Naive thymus-derived CD8-positive, alpha-beta T cell (primary cell): Measurements from ENCODE around the gene IFITM1. TPM values are rescaled to one million over a fixed set of nuclear protein-coding genes. Genes with fewer than 3 reads are reported as not detected.

Experiments used
- ATAC-seq, 2 donors: fragments of 150-1000 bp; cut with Tn5 transposase in 1 of 2; sonication (Bioruptor Pico), chemical (Tn5 transposase) in 1 of 2; 1 replicate in 1 of 2; 2 replicates in 1 of 2; pipeline ENCODE4 v1.10.0; 2021; ENCODE audit warnings: mild to moderate bottlenecking in 2 of 2, moderate library complexity in 2 of 2
- POLR2A ChIA-PET: fragments of 350-600 bp; sonication (Branson Sonifier 250); formaldehyde crosslinking; loops from one replicate; lab custom pipeline; 2021; ENCODE audit warnings: antibody characterized with exemption; lab: Charles Lee
- DNase-seq, 10 donors: peaks; one replicate each; pipeline versions ENCODE4 v3.0.0 to v3.0.0-alpha.2; 2020 to 2022
- H3K27ac Mint-ChIP-seq, 10 donors: one replicate each; pipeline ENCODE4 v1.8.0; 2020 to 2022; ENCODE audit warnings: mild to moderate bottlenecking in 10 of 10, mixed read lengths in 10 of 10, moderate library complexity in 4 of 10, inconsistent platforms in 1 of 10
- H3K27me3 Mint-ChIP-seq, 5 donors: one replicate each; pipeline ENCODE4 v1.8.0; 2021 to 2022; ENCODE audit warnings: mixed read lengths in 5 of 5
- H3K36me3 Mint-ChIP-seq, 3 donors: one replicate each; pipeline ENCODE4 v1.8.0; 2020 to 2022; ENCODE audit warnings: mixed read lengths in 3 of 3, mild to moderate bottlenecking in 2 of 3, inconsistent platforms in 1 of 3
- H3K4me1 Mint-ChIP-seq, 4 donors: one replicate each; pipeline ENCODE4 v1.8.0; 2021 to 2022; ENCODE audit warnings: mixed read lengths in 4 of 4
- H3K4me3 Mint-ChIP-seq, 10 donors: one replicate each; pipeline ENCODE4 v1.8.0; 2020 to 2022; ENCODE audit warnings: mild to moderate bottlenecking in 10 of 10, mixed read lengths in 10 of 10, moderate library complexity in 6 of 10, inconsistent platforms in 1 of 10
- H3K9me3 Mint-ChIP-seq, 9 donors: one replicate each; pipeline ENCODE4 v1.8.0; 2020 to 2022; ENCODE audit warnings: mixed read lengths in 9 of 9, mild to moderate bottlenecking in 3 of 9, inconsistent platforms in 1 of 9, moderate library complexity in 1 of 9
- polyA plus RNA-seq, 3 donors: library from polyadenylated mRNA; unstranded; fragments of 300-500 nt; fragmentation: Illumina TruSeq; gene quantifications; one replicate each; pipeline ENCODE4 v1.2.3, GENCODE V29; 2021
- total RNA-seq, 8 experiments: library from RNA in 2 of 8; stranded (reverse) in 2 of 8; gene quantifications; one replicate each; pipeline ENCODE4 v1.2.3 and lab custom pipeline; 2021 to 2026

IFITM1 gene
- total and polyA plus RNA-seq, 5 experiments from 2014 or later = 90.0 to 2,198 (median 1,833) TPM

DNA sequence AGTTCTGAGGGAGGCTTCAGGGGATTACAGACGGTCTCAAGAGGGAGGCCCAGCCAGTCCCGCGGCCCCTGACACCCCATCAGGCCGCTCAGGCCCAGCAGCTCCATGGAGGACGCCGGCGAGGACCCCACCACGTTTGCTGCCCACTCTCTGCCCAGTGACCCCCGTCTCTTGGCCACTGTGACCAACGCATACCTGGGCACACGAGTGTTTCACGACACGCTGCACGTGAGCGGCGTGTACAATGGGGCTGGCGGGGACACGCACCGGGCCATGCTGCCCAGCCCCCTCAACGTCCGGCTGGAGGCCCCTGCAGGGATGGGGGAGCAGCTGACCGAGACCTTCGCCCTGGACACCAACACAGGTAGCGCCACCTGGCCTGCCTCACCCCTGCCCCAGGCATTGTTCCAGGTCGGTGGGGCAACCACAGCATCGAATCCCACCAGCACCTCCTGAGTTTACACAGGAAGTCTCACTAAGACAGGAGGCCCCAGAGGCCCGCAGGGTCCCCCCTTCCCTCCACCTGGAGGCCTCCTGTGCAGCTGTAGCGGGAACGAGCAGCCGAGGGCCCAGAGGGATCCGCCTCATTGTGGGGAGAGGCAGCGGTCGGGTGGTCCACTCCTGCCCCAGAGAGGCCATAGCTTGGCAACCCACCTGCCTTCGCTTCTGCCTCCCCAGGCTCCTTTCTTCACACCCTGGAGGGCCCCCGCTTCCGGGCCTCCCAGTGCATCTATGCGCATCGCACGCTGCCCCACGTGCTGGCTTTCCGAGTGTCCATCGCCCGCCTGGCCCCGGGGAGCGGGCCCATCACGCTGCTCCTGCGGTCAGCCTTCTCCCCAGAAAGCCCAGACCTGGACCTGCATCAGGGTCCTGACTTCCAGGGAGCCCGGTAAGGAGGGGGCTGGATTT is 23.9 kb upstream of the IFITM1 start:
- H3K4me3 Mint-ChIP-seq = peak overlapping the region; percentile 76 to 93 (median 88)
- DNase-seq = peak in 5 of 10 donors; percentile 48 to 74 (median 69)
- peak; percentile 24 to 43 for ATAC-seq
- no peaks in the 10 kb centered on the region for H3K27me3 Mint-ChIP-seq
- no peaks in the 10 kb centered on the region for H3K9me3 Mint-ChIP-seq
- peaks cover 0 to 26% (median 5%) of the 10 kb centered on the region in 3 donors for H3K36me3 Mint-ChIP-seq
- POLR2A ChIA-PET = interaction anchor here (0.5 to 20.1 kb wide), 23 partner anchors 13 to 247 kb away, joined by 3 to 863 read pairs (median 5); partner anchors contain the start of genes ANO9, BET1L, IFITM1 and IFITM2
- H3K4me1 Mint-ChIP-seq = peaks cover 28 to 47% (median 38%) of the 10 kb centered on the region in 4 donors
- peak overlapping the region; percentile 84 to 98 (median 94) for H3K27ac Mint-ChIP-seq

DNA sequence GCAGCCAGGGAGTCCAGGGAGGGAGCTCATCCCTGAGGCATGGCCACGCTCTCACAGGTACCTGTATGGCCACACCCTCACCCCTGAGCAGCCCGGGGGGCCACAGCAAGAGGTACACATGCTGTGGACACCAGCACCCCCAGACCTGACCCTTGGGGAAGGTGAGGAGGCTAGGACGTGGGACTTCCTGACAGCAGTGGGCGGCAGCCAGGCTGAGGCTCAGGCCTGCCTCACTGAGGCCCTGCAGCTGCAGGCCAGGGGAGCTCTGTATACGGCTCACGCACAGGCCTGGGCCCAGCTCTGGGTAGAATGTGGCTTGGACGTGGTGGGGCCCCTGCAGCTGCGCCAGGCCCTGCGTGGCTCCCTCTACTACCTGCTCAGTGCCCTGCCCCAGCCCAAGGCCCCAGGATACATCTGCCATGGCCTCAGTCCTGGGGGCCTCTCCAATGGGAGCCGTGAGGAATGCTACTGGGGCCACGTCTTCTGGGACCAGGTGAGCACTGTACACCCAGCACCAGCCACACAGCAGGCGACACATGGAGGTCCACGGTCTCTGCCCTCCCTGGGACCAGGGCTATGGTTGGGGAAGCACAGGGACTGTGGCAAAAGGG is 23.1 kb upstream of the IFITM1 start:
- POLR2A ChIA-PET = interaction anchor here (0.5 to 20.1 kb wide), 15 partner anchors 12 to 237 kb away, joined by 3 to 863 read pairs (median 7); partner anchors contain the start of genes BET1L, IFITM1, IFITM2 and IFITM5
- Mint-ChIP-seq H3K36me3 (peaks cover 0 to 27% (median 5%) of the 10 kb centered on the region in 3 donors), H3K27ac (peak overlapping the region; percentile 84 to 98 (median 92)), H3K4me3 (peak overlapping the region; percentile 53 to 93 (median 88)), H3K27me3 (no peaks in the 10 kb centered on the region), H3K4me1 (peaks cover 26 to 44% (median 34%) of the 10 kb centered on the region in 4 donors), H3K9me3 (no peaks in the 10 kb centered on the region)
- DNase-seq (peak in 2 of 10 donors; percentile 17 to 65), ATAC-seq (no peak)

DNA sequence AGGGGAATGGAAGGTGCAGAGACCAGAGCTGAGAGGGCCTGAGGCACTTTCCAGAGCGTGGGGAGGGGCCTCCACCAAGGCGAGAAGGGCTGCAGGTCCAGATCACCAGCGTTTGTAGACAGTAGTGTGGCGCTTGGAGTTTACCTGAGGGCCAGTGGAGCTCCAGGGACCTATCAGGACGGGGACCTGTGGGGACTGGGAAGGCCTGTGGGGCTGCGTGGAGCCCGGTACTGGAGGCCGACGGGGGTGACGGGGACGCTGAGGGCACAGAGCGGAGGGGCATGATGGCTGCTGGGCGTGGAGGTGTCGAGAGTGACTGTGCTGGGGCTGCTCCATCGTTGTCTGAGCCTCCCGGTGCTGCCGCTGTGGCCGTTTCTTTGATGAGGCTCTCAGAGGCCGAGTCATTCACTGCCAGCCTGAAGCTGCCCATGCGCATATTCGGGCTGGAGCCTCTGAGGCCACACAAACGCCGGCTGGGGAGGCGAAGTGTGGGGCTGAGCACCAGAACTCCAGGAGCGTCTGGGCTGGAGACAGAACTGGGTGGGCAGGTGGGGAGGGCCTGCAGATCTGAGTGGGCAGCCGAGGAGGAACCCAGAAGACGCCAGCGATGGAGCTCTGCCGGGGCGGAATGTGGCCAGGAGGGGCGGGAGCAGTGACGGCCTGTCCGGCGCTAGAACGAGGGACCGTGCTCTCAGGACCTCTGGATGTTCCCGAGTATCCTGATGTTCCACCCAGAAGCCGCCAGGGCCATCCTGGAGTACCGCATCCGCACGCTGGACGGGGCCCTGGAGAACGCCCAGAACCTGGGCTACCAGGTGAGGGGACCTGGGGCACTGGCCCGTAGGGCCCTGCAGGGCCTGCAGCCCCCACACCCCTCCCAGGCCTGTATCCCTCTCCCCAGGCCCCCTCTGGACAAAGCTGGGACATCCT is 22.3 kb upstream of the IFITM1 start:
- Mint-ChIP-seq H3K4me3 (peak overlapping the region; percentile 32 to 93 (median 86)), H3K4me1 (peaks cover 26 to 40% (median 33%) of the 10 kb centered on the region in 4 donors), H3K36me3 (peaks cover 0 to 27% (median 5%) of the 10 kb centered on the region in 3 donors), H3K27ac (peak overlapping the region; percentile 66 to 98 (median 92)), H3K9me3 (no peaks in the 10 kb centered on the region), H3K27me3 (no peaks in the 10 kb centered on the region)
- no peak for ATAC-seq
- POLR2A ChIA-PET = interaction anchor here (0.6 to 20.1 kb wide), 11 partner anchors 11 to 215 kb away, joined by 3 to 863 read pairs (median 15); partner anchors contain the start of genes BET1L, IFITM1, IFITM2 and IFITM5
- peak in 2 of 10 donors; percentile 16 to 63 for DNase-seq

DNA sequence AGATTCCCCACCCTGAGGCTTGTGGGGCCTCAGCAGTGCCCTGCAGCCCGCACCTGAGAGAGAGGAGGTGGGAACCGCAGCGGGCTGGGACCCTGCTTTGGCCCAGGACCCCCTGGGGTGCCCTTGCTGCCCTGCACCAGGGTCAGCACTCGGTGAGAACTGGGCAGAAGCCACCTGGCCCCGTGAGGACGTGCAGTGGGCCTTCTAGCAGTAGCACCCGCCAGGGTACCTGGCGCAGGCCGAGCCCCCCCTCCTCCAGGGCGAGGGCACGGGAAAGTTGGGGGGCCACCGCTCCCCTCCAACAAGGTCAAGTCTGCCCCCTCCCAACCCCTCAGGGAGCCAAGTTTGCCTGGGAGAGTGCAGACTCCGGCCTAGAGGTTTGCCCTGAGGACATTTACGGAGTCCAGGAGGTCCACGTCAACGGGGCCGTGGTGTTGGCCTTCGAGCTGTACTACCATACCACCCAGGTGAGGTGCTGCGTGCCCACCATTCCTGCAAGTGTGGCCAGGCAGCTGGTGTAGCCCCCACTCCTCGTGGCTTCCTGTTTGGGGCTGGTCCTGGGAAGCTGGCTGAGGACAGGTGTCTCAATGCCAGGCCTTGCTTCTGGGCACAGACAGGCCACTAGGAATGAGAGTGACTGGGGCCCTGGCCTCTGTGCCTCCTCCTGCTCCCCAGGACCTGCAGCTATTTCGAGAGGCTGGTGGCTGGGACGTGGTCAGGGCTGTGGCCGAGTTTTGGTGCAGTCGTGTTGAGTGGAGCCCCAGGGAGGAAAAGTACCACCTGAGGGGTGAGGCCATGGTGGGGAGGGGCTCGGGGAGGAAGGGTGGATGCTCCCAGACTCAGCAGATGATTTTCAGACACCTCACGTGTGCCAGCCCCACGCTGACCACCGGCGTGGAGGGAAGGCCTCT is 21.4 kb upstream of the IFITM1 start:
- DNase-seq (peak in 2 of 10 donors; percentile 15 to 58), ATAC-seq (no peak)
- peak overlapping the region in 5 of 10 donors; percentile 56 to 73 (median 65) for H3K27ac Mint-ChIP-seq
- POLR2A ChIA-PET = interaction anchor here (0.7 to 20.1 kb wide), 6 partner anchors 10 to 158 kb away, joined by 3 to 863 read pairs (median 96); partner anchors contain the start of genes BET1L, IFITM1, IFITM2 and IFITM5
- peaks cover 0 to 27% (median 5%) of the 10 kb centered on the region in 3 donors for H3K36me3 Mint-ChIP-seq
- peak overlapping the region in 2 of 10 donors; percentile 4 to 24 for H3K4me3 Mint-ChIP-seq
- H3K4me1 Mint-ChIP-seq = peaks cover 27 to 41% (median 33%) of the 10 kb centered on the region in 4 donors
- no peaks in the 10 kb centered on the region for H3K27me3 Mint-ChIP-seq
- H3K9me3 Mint-ChIP-seq = no peaks in the 10 kb centered on the region

DNA sequence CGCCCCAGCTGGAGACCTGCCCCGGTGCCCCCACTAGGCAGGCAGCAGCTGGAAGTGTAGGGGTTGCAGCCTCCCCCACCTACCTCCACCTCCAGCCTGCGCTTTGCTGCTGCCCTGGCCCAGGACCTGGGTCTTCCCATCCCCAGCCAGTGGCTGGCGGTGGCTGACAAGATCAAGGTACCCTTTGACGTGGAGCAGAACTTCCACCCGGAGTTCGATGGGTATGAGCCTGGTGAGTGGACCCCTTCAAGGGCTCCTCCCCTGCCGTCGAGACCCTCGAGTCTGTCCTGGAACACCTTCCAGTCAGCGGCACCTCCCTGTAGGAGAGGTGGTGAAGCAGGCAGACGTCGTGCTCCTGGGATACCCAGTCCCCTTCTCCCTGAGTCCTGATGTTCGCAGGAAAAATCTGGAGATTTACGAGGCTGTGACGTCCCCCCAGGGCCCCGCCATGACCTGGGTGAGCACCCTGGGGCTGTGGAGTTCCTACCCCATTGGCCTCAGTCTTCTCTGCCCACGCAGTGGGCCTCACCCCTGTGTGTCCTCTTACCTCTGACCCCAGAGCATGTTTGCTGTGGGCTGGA is 20.5 kb upstream of the IFITM1 start:
- Mint-ChIP-seq H3K27ac (peak overlapping the region in 4 of 10 donors; percentile 5 to 52 (median 18)), H3K4me3 (no peak overlapping the region), H3K4me1 (peaks cover 27 to 47% (median 35%) of the 10 kb centered on the region in 4 donors), H3K27me3 (no peaks in the 10 kb centered on the region), H3K9me3 (no peaks in the 10 kb centered on the region), H3K36me3 (peaks cover 0 to 27% (median 5%) of the 10 kb centered on the region in 3 donors)
- peak in 2 of 10 donors; percentile 17 to 61 for DNase-seq
- ATAC-seq = no peak
- POLR2A ChIA-PET = interaction anchor here (0.7 to 20.1 kb wide), 7 partner anchors 8 to 157 kb away, joined by 3 to 863 read pairs (median 5); partner anchors contain the start of gene NLRP6

DNA sequence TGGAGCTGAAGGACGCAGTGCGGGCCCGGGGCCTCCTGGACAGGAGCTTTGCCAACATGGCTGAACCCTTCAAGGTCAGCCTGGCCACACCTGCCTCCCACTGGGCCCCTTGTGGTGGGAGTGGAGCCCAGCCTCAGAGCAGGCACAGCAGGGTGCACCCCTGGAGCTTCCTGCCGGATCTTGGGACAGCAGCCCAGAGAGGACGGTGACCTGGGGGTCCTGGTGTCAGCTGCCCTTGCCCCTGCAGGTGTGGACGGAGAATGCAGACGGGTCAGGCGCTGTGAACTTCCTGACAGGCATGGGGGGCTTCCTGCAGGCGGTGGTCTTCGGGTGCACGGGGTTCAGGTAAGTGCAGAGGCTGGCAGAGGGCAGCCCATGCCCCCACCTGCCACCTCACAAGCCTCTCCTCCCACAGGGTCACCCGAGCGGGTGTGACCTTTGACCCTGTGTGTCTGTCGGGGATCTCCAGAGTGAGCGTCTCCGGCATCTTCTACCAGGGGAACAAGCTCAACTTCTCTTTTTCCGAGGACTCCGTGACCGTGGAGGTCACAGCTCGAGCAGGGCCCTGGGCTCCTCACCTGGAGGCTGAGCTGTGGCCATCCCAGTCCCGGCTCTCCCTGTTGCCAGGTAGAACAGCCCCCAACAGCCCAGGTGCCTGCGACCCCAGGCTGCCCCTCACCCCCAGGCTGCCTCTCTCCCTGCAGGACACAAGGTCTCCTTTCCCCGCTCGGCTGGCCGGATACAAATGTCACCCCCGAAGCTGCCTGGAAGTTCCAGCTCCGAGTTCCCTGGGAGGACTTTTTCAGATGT is 19.8 kb upstream of the IFITM1 start:
- Mint-ChIP-seq H3K4me3 (no peak overlapping the region), H3K36me3 (peaks cover 0 to 27% (median 5%) of the 10 kb centered on the region in 3 donors), H3K27ac (peak overlapping the region in 2 of 10 donors; percentile 15 to 52), H3K9me3 (no peaks in the 10 kb centered on the region), H3K4me1 (peaks cover 27 to 53% (median 39%) of the 10 kb centered on the region in 4 donors), H3K27me3 (no peaks in the 10 kb centered on the region)
- POLR2A ChIA-PET = interaction anchor here (1.0 to 20.1 kb wide), 6 partner anchors 8 to 43 kb away, joined by 3 to 863 read pairs (median 6); partner anchors contain the start of gene NLRP6
- ATAC-seq (no peak), DNase-seq (peak in 2 of 10 donors; percentile 14 to 50)

DNA sequence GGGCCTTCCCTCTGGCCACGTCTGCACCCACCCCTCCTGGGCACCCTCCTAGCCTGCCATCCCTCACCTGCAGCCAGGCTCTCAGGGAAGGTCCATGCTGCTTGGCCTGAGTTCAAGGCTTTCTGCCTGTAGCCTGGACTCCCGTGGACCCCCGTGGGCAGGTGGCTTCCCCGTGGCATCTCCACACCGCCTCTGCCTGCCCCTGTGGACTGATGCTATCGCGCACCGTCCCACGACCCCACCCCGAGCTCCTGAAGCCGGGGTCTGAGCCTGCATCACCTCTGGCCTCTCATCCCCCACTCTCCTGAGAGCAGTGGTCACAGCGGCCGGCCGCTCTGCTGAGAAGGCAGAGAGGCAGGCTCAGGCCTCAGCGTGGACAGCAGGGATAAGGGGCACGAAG is 19.1 kb upstream of the IFITM1 start:
- Mint-ChIP-seq H3K27me3 (no peaks in the 10 kb centered on the region), H3K4me1 (peaks cover 24 to 50% (median 38%) of the 10 kb centered on the region in 4 donors), H3K9me3 (no peaks in the 10 kb centered on the region), H3K4me3 (no peak overlapping the region), H3K27ac (peak overlapping the region in 4 of 10 donors; percentile 35 to 78 (median 64)), H3K36me3 (peaks cover 0 to 27% (median 5%) of the 10 kb centered on the region in 3 donors)
- POLR2A ChIA-PET = interaction anchor here (0.6 to 20.1 kb wide), 7 partner anchors 7 to 68 kb away, joined by 3 to 863 read pairs (median 5); partner anchors contain the start of gene NLRP6
- DNase-seq (no peak), ATAC-seq (no peak)

DNA sequence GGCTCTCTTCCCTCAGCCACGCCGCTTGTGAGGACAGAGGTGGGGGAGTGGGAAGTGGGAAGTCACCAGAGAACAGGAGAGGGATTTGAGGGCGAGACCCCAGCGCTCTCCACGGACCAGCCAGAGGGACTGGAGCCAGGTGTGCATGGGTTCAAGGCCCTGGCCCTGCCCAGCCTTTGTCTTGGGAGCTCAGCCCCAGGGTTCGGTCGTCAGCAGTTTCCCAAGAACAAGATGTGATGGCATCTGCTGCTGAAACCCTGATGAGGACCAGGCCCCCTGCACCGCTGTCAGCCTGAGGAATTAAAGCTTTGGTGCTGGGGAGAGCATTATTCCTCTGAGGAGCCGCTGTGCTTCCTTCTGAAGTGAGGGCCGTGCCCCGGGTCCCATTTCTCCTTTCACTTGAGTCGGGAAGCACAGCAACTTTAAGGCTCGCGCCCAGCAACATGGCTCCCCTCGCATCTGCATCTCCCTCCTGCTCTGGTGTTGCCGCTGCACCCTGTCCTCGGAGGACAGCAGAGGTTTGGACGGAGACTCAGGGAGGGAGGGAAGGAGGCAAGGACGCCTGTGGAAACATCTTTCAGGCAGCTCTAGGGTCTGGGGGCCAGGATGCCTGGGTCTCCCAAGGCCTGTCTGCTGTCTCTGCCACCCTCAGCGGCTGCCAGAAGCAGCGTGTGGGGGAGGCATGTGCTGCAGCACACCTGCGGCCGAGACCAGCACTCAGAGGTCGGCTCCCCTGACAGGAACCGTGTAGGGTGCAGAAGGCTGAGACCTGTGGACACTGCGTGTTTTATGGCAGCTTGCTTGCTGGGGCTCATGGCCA is 18.3 kb upstream of the IFITM1 start:
- POLR2A ChIA-PET = interaction anchor here (0.6 to 20.1 kb wide), 8 partner anchors 8 to 67 kb away, joined by 3 to 863 read pairs (median 4); partner anchors contain the start of gene NLRP6
- Mint-ChIP-seq H3K4me3 (peak overlapping the region in 3 of 10 donors; percentile 44 to 66 (median 59)), H3K27me3 (no peaks in the 10 kb centered on the region), H3K4me1 (peaks cover 24 to 51% (median 39%) of the 10 kb centered on the region in 4 donors), H3K27ac (peak overlapping the region in 9 of 10 donors; percentile 19 to 83 (median 75)), H3K9me3 (no peaks in the 10 kb centered on the region), H3K36me3 (peaks cover 0 to 27% (median 5%) of the 10 kb centered on the region in 3 donors)
- DNase-seq = peak in 3 of 10 donors; percentile 10 to 47 (median 18)
- ATAC-seq = no peak
